HAP-1 (cell line): Measurements from ENCODE around the gene CANT1.

Source experiments
- DNase-seq, 2 experiments: peaks; one replicate each; pipeline ENCODE4 v3.0.0-alpha.2; 2016 to 2020; ENCODE audit warnings: low spot score in 2 of 2
- H3K27me3 ChIP-seq: fragments of 250-450 bp; sonication (Bioruptor Pico); 2 replicates; pipeline ENCODE4 v1.5.1; 2020; ENCODE audit warnings: low read depth, mild to moderate bottlenecking, moderate library complexity
- H3K36me3 ChIP-seq: fragments of 250-450 bp; sonication (Bioruptor Pico); replicated peaks from 2 replicates; pipeline ENCODE4 v1.5.1; 2020; ENCODE audit warnings: mild to moderate bottlenecking
- H3K4me1 ChIP-seq: fragments of 250-450 bp; sonication (Bioruptor Pico); 2 replicates; pipeline ENCODE4 v1.5.1; 2020; ENCODE audit warnings: mild to moderate bottlenecking
- H3K4me3 ChIP-seq: fragments of 250-450 bp; sonication (Bioruptor Pico); 2 replicates; pipeline ENCODE4 v1.5.1; 2020; ENCODE audit warnings: mild to moderate bottlenecking, moderate library complexity
- H3K9me3 ChIP-seq: fragments of 250-450 bp; sonication (Bioruptor Pico); 2 replicates; pipeline ENCODE4 v1.5.1; 2020; ENCODE audit warnings: mild to moderate bottlenecking, moderate library complexity
- in situ Hi-C: fragments of 300-500 bp; cut with MboI; formaldehyde crosslinking; loops from 3 replicates; pipeline ENCODE4 v1.14.3; 2020; ENCODE audit warnings: low sequenced_read_pairs, inconsistent platforms, mixed read lengths

CANT1 gene

GRCh38 chr17:79018370-79018695, 8.8 kb upstream of the CANT1 start:
- DNase-seq: no peak
- H3K4me1 ChIP-seq: no peaks in the 10 kb centered on the region
- in situ Hi-C loops: no loop called here
- H3K9me3 ChIP-seq: peaks cover 12% of the 10 kb centered on the region
- H3K4me3 ChIP-seq: no peak overlapping the region
- no peaks in the 10 kb centered on the region for H3K36me3 ChIP-seq
- no peaks in the 10 kb centered on the region for H3K27me3 ChIP-seq

DNA sequence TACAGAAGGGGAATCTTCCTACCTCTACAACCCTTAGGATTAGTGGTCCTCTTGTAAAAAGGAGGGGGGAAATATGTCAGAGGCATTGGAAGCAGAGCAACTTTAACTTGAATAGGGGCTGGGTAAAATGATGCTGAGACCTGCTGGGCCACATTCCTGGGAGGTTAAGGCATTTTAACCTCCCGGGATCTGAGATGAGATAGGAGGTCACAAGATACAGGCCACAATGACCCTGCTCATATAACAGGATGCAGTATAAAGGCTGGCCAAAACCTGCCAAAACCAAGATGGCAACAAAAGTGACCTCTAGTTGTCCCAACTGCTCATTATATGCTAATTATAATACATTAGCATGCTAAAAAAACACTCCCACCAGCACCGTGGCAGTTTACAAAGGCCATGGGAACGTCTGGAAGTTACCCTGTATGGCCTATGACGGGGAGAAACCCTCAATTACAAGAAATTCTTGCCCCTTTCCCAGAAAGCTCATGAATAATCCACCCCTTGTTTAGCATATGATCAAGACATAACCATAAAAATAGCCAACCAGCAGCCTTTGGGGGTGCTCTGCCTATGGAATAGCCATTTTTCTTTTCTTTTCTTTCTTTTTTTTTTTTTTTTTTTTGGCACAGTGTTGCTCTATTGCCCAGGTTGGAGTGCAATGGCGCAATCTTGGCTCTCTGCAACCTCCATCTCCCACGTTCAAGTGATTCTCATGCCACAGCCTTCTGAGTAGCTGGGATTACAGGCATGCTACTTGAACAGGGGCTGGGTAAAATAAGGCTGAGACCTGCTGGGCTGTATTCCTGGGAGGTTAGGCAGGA, 8.2 kb upstream of the CANT1 start:
- Histone ChIP-seq H3K9me3 (peaks cover 12% of the 10 kb centered on the region), H3K27me3 (no peaks in the 10 kb centered on the region), H3K4me1 (no peaks in the 10 kb centered on the region), H3K4me3 (no peak overlapping the region), H3K36me3 (no peaks in the 10 kb centered on the region)
- in situ Hi-C loops: no loop called here
- no peak for DNase-seq

DNA sequence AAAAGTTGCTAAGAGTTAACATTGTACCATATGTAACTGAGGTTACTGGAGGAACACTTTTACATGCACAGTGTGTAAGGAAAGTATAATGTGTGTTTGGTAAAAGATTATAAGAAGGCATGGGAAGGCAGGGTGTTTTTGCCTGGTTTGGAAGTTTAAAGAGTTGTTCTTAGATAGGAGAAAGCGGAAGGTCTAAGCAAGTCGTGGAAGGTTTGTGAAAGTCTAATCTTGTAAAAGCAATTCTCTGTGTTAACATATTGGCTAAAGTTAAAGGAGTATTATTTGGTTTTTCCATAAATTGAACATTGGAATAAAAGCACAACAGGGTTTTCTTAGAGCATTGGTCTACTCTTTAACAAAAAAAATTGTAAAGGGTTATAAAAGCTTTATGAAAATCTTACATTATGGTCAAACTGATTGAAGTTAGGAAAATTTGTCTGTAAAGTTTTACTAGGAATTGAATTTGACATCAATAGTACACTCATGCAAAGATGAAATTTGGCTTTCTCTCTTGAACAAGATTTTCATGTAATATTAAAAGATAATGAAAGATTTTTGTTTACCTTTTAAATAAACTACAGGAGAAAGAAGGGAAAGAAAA, 4.7 kb upstream of the CANT1 start:
- no peak for DNase-seq
- Histone ChIP-seq H3K9me3 (peaks cover 12% of the 10 kb centered on the region), H3K4me3 (no peak overlapping the region), H3K36me3 (no peaks in the 10 kb centered on the region), H3K4me1 (peaks cover 5% of the 10 kb centered on the region), H3K27me3 (no peaks in the 10 kb centered on the region)
- in situ Hi-C loops: no loop called here

- Histone ChIP-seq H3K4me1 (peaks cover 9% of the 10 kb centered on the region), H3K9me3 (peaks cover 12% of the 10 kb centered on the region), H3K27me3 (no peaks in the 10 kb centered on the region), H3K4me3 (no peak overlapping the region), H3K36me3 (no peaks in the 10 kb centered on the region; the same call in 1 of the 2 replicates)
- in situ Hi-C loops: no loop called here
- no peak for DNase-seq
Observed at GRCh38 chr17:79012563-79013134, 3.1 kb upstream of the CANT1 start.

DNA sequence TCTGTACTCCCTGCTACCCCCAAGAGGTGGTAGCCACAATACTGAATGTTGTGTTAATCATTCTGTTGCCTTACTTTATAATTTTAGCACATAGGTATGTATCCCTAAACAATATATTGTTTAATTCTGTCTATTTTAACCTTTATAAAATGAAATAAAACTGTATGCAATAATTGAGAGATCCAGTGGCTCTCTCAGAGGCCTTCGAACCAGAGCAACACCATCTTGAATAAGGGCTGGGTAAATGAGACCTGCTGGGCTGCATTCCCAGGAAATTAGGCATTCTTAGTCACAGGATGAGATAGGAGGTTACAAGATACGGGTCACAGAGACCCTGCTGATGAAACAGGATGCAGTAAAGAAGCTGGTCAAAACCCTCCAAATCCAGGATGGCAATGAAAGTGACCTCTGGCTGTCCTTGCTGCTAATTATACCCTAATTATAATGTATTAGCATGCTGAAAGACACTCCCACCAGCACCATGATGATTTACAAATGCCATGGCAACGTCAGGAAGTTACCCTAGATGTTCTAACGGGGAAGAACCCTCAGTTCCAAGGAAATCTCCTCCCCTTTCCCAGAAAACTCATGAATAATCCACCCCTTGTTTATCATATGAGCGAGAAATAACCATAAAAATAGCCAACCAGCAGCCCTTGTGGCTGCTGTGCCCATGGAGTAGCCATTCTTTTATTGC, 2.0 kb upstream of the CANT1 start:
- Histone ChIP-seq H3K27me3 (no peaks in the 10 kb centered on the region), H3K4me1 (peaks cover 9% of the 10 kb centered on the region), H3K4me3 (no peak overlapping the region), H3K36me3 (no peaks in the 10 kb centered on the region; the same call in 1 of the 2 replicates), H3K9me3 (peaks cover 12% of the 10 kb centered on the region)
- in situ Hi-C loops: no loop called here
- no peak for DNase-seq

DNA sequence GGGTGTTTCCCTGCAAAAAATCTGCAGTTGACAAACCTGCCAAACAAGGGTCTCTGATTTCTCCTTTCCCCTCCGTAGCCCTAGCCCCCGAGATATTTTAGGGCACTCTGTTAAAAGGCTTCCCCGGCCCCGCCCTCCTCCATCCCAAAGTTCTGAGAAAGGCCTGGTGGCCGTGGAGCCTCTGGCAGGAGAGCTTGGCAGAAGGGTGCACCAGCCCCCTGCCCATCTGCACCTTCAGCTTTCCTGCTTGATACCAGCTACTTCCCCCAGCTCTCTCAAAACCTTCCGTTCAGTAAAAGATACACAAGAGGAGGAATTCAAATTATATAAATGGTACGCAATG, 711 bp upstream of the CANT1 start:
- in situ Hi-C loops: no loop called here
- DNase-seq: no peak

GRCh38 chr17:79008666-79009387, 737 bp downstream of the CANT1 start:
- DNase-seq: no peak
- Histone ChIP-seq H3K4me3 (peak overlapping the region; percentile 75), H3K9me3 (peaks cover 5% of the 10 kb centered on the region), H3K27me3 (no peaks in the 10 kb centered on the region), H3K36me3 (no peaks in the 10 kb centered on the region; the same call in 1 of the 2 replicates), H3K4me1 (peaks cover 9% of the 10 kb centered on the region)
- in situ Hi-C loops: no loop called here

More for the DNA sequence above, 711 bp upstream of the CANT1 start:
- Histone ChIP-seq H3K4me1 (peaks cover 9% of the 10 kb centered on the region), H3K36me3 (no peaks in the 10 kb centered on the region; the same call in 1 of the 2 replicates), H3K9me3 (peaks cover 12% of the 10 kb centered on the region), H3K4me3 (peak overlapping the region; percentile 75), H3K27me3 (no peaks in the 10 kb centered on the region)

DNA sequence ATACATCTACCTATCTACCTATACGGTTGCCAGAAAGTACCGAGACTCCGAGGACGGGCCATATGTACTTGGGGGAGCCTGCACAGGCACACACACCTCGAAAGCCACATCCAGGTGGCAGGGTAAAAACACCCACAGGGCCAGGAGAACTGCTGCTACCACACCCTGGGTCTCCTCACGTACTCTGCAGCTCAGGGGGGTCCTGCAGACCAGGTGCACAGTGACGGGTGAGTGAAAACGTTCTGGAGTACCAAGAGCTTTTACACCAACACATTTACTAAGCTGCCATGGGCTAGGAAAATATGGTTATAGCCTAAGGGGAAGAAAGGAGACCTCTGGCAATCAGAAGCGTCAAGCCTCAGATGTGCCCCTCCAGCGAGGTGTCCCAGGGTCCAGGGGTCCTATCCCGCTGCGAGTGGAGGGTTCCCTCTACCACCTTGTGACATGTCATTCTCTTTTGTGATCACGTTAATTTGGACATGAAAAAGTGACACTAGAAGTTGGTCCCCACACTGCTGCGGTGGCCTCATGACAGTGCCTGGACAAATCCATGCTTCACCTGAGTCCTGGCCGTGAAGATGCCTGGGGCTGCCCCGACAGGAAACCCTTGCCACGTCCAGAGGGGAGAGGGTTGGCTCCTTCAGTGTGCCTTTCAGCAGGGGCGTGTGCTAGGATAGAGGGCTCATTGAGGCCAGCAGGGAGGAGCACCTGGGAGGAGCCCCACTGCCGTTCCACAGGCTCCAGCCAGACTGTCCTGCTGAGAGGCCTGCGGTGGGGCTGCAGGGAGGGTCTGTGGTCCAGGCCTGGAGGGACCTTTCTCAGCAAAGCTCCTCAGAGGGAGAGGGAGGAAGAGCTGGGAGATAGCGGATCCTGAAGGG, 1.8 kb downstream of the CANT1 start:
- Histone ChIP-seq H3K36me3 (no peaks in the 10 kb centered on the region; the same call in 1 of the 2 replicates), H3K4me3 (no peak overlapping the region; the same call in 1 of the 2 replicates), H3K9me3 (no peaks in the 10 kb centered on the region), H3K27me3 (no peaks in the 10 kb centered on the region), H3K4me1 (peaks cover 9% of the 10 kb centered on the region)
- DNase-seq: no peak
- in situ Hi-C loops: no loop called here

GRCh38 chr17:79006794-79007503, 2.6 kb downstream of the CANT1 start:
- Histone ChIP-seq H3K4me1 (peaks cover 9% of the 10 kb centered on the region), H3K27me3 (no peaks in the 10 kb centered on the region), H3K4me3 (no peak overlapping the region), H3K36me3 (no peaks in the 10 kb centered on the region; the same call in 1 of the 2 replicates), H3K9me3 (no peaks in the 10 kb centered on the region)
- no peak for DNase-seq
- in situ Hi-C loops: no loop called here

- in situ Hi-C loops: no loop called here
- no peak for DNase-seq
- Histone ChIP-seq H3K4me3 (no peak overlapping the region), H3K4me1 (peaks cover 9% of the 10 kb centered on the region), H3K9me3 (no peaks in the 10 kb centered on the region), H3K36me3 (no peaks in the 10 kb centered on the region; the same call in 1 of the 2 replicates), H3K27me3 (no peaks in the 10 kb centered on the region)
Observed at GRCh38 chr17:79006046-79006445, 3.5 kb downstream of the CANT1 start.

DNA sequence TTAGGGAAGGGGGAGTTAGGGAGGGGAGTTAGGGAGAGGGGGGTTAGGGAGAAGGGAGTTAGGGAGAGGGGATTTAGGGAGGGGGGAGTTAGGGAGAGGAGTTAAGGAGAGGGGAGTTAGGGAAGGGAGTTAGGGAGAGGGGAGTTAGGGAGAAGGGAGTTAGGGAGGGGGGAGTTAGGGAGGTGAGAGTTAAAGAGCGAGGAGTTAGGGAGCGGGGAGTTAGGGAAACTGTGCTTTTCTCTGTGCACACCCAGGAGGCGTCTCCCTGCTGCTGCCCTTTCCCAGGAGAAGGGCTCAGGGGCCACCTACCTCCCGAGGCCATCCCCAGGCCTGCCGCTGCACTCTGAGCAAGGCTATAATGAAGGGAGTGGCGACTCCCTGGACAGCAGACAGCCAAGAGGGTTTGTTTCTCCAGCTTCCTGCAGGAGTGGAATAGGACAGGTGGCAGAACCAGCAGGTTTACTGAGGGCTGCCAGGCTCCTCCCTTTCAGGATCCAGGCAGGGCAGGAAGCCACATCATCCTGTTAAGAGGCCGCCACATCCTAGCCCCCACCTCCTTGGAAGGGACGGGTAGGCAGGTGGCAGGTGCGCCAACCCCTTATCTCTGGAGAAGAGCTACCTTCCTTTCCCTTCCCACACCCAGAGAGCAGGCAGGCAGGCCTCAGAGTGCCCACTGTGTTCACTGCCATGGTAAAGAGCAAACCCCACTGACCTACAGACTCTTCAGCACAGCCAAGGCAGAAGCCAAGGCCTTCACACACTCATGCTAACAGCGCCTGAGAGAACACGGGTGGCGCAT, 4.3 kb downstream of the CANT1 start:
- DNase-seq: no peak
- no peaks in the 10 kb centered on the region; the same call in 1 of the 2 replicates for H3K36me3 ChIP-seq
- H3K27me3 ChIP-seq: no peaks in the 10 kb centered on the region
- in situ Hi-C loops: no loop called here
- H3K9me3 ChIP-seq: no peaks in the 10 kb centered on the region
- no peak overlapping the region for H3K4me3 ChIP-seq
- peaks cover 8% of the 10 kb centered on the region for H3K4me1 ChIP-seq
